Limb (tissue), 2 donors: ENCODE results near the gene PPP2R5B.

Experiments used
- DNase-seq, 2 donors: peaks; one replicate each; pipeline ENCODE4 v3.0.0-alpha.2; 2016; ENCODE audit errors: extremely low spot score in 2 of 2

Gene PPP2R5B

GRCh38 chr11:64928957-64929356 lies 4.5 kb downstream of the PPP2R5B start:
- no peak for DNase-seq

DNA sequence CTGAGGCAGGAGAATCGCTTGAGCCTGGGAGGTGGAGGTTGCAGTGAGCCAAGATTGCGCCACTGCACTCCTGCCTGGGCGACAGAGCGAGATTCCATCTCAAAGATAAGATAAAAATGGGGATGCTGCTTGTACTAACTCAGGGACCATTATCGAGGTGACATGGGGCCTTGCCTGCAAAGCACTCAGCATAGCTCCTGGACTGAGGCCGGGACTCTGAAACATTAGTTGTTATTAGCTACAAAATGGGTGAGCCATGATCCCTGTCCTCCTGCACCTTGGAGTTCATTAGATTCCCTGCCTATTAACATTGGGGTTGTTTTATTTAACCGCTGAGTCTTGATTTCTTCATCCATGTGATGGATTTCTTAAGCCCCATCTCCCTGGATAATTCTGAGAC lies 5.1 kb downstream of the PPP2R5B start:
- no peak for DNase-seq

DNA sequence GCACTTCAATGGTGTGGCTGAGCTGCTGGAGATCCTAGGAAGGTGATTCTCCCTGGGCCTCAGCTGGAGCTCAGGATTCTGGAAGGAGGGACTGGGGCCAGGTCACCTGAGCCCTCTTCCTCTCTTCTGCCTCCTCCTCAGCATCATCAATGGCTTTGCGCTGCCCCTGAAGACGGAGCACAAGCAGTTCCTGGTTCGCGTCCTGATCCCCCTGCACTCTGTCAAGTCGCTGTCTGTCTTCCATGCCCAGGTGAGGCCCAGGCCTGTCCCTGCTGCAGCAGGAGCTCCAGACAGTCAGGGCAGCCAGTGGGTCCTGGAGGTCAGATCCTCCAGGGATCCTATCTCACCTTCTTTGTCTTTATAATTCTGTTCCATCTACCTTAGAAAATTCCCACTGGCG lies 5.9 kb downstream of the PPP2R5B start:
- no peak for DNase-seq

DNA sequence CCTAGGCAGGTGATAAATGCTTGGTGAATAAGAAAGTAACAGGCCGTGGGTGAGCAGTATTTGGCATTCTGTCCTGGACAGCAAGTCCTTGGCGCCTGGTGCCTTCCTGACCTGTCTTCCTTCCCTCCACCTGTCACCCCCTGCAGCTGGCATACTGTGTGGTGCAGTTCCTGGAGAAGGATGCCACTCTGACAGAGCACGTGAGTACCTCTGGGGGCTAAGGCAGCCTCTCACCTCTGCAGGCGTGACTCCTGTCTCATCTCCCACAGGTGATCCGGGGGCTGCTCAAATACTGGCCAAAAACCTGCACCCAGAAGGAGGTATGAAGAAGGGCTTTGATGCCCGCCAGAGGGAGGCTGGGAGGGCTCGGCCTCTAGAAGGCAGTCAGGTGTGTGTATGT lies 6.8 kb downstream of the PPP2R5B start:
- DNase-seq = no peak

GRCh38 chr11:64932324-64932723 lies 7.8 kb downstream of the PPP2R5B start:
- no peak for DNase-seq

DNA sequence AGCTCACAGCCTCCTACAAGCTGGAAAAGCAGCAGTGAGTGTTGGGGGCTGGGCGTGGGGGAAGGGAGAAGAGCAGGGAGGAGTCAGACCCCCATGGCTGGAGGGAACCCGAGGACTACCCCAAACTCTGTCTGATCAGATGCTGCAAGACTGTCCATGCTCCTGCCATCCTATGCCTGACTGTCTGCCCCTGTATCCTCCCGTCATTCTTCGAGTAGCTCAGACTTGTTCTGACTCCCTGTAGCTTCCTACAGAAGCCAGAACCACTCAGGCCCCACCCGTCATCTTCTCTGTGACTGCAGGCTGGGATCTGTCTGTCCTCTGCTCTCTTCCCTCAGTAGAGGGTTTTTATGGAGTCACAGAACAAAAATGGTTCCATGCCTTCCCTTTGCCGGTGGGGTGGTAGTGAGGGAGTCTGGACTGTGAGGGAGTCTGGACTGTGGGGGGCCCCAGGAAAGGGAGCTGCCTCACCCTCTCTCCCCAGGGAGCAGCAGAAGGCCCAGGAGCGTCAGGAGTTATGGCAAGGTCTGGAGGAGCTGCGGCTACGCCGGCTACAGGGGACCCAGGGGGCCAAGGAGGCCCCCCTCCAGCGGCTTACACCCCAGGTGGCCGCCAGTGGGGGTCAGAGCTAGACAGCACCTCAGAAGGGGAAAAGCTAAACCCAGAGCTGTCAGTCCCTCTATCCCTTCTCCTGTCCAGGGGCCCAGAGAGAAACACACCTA lies 8.9 kb downstream of the PPP2R5B start:
- DNase-seq = no peak

DNA sequence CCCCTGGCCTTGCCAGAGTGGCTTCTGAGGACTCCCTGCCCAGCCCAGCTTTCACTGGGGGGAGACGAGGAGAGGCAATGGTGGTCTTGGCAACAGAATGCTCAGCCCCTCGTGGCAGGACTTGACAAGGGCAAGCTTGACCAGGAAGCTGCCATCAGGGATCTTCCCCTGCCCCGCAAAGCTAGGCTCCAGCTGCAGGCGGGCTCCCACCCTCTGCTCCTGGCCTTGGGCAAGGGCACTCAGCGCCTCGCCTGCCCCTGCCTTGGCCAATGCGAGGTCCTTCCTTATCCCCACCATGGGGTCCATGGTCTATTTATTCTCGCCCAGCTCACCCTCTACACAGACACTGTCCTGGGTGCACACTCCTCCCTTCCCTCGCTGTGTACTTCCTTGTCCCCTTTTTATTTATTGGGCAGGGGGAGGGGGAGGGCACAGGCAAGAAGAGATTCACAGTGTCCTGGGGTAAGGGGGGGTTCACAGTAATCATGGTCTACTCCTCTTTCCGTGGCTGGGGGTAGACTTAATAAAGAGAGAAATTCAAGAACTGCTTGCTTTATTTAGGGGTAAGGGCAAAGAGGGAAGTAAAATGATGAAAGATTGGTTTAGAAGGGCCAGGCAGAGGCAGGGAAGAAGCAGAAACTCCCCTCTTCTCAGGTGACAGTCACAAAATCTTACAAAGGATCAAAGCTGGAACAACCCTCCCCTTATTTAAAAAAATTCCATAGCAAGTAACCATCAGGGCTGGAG lies 9.6 kb downstream of the PPP2R5B start:
- no peak for DNase-seq

GRCh38 chr11:64934682-64935358 lies 10.3 kb downstream of the PPP2R5B start:
- DNase-seq = no peak

DNA sequence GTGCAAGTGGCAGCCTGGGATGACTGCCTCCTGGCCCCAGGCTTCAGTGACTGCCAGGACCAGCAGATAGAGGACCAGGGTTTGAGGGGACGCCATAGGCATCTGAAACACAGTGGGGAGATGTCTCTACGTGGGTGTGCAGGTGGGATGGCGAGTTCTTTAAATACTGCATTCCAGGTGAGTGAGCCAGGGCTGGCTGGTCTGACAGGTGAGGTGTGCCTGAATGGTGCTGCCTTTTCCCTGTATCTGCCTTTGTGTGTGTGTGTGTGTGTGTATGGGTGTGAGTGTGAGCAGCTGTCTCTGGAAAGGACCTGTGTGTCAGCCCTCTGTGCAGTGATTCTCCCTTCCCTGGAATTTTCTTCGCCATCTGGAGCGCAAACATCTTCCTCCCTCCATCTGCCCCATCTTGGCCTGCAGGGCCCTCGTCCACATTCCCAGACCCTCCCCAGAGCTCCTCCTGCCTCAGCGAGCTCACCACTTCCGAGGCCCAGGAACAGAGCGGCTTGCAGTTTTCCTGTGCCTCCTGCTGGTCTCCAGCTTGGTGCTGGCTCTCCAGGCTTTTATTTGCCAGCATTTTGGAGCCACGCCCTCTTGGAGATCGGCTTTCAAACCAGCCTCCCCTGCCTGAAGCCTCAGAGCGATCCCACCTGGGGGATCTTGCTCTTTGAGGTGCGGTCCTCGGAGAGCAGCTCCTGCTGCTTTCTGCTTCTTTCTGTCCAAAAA lies 11.0 kb downstream of the PPP2R5B start, which contains the start of gene GPHA2:
Gene GPHA2 (minus strand): TSS at position 535 of the 723 bp plus-strand sequence. CDS start 433 bp downstream, at position 102.
- DNase-seq = no peak

- no peak for DNase-seq
These were observed 12.1 kb downstream of the PPP2R5B start for GRCh38 chr11:64936539-64936938.

- no peak for DNase-seq
These were observed 22.8 kb downstream of the PPP2R5B start for GRCh38 chr11:64947208-64947814.

DNA sequence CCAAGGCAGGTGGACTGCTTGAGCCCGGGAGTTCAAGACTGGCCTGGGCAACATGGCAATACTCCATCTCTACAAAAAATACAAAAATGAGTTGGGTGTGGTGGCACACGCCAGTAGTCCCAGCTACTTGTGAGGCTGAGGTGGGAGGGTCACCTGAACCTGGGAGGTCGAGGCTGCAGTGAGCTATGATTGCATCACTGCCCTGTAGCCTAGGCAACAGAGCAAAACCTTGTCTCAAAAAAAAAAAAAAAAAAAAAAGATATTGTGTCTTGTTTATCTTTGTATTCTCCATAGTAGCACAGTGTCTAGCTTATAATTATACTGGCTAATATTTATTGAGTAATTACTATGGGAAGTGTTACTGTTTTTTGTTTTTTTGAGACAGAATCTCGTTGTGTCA lies 27.0 kb downstream of the PPP2R5B start:
- DNase-seq = no peak

GRCh38 chr11:64954201-64954600 lies 29.7 kb downstream of the PPP2R5B start:
- DNase-seq = no peak

DNA sequence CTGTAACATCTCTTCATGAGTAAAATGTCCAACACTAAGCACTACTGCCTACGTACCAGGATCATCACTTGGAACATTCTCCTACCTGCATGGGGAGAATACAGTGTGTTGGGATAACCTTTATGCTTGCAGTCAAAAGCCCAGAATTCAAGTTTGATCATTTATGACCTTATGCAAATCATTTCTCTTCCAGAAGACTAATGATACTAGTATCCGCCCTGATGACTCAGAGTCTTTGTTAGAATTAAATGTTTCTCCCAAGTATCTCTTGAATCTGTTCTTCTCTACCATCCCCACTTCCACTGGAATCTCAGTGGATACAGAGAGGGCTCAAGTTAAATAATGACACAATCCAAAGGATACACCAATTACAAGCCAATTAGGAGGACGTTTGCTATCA lies 35.0 kb downstream of the PPP2R5B start:
- DNase-seq = no peak

DNA sequence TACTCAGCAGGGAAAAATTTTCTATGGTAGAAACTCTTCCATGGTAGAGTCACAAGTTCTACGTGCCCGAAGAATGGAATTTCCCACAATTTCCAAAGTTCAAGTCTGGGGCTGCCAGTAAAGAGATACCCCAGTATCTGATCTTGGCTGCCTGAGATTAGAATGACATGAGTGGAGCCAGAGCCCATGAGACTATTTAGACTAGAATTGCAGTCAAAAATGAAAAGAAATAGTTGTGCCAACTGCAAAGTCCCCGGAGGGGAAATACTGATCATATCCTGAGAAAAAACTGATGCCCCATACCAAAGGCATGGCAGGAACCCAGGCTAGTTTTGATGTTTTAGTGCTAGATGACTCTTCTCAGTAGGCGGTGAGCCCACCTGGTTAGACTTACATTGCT lies 36.2 kb downstream of the PPP2R5B start:
- DNase-seq = no peak

DNA sequence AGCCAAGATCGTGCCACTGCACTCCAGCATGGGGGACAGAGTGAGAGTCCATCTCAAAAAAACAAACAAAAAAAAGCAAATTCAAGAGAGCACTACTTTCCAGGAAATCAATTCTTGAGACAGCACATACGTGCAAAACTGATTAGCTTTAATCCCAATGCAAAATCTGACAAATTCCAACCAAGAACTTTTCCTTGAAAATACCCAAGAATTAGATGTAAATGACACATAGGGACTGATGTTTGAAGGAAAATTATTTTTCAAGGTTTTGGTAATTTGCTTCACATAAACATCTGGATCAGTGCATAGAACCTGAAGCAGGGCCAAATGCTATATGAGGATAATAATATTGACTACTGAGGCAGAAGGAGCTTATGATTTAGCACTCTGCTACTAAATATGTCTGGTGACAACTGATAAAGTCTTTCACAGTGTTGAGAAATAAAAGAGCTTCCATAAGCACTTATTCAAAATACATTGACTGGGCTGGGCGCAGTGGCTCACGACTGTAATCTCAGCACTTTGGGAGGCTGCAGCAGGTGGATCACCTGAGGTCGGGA lies 38.7 kb downstream of the PPP2R5B start:
- no peak for DNase-seq

- no peak for DNase-seq
These were observed 42.9 kb downstream of the PPP2R5B start for GRCh38 chr11:64967375-64967774.

GRCh38 chr11:64969209-64969608 lies 44.7 kb downstream of the PPP2R5B start:
- no peak for DNase-seq

DNA sequence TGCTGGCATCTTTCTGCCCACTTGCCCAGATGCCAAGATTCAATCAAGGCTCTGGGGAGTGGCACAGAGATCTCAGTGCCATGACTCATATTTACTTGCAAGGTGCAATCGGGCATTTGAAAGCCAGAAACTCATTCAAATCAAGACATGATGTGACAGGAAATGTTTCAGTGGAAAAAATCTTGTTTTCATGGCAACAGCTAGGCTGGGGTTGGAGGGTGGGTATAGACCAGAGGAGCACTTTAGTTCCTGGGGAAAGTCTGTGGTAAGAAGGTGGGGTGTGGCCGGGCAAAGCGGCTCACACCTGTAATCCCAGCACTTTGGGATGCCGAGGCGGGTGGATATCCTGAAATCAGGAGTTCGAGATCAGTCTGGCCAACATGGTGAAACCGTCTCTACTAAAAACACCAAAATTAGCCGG lies 46.3 kb downstream of the PPP2R5B start:
- no peak for DNase-seq

DNA sequence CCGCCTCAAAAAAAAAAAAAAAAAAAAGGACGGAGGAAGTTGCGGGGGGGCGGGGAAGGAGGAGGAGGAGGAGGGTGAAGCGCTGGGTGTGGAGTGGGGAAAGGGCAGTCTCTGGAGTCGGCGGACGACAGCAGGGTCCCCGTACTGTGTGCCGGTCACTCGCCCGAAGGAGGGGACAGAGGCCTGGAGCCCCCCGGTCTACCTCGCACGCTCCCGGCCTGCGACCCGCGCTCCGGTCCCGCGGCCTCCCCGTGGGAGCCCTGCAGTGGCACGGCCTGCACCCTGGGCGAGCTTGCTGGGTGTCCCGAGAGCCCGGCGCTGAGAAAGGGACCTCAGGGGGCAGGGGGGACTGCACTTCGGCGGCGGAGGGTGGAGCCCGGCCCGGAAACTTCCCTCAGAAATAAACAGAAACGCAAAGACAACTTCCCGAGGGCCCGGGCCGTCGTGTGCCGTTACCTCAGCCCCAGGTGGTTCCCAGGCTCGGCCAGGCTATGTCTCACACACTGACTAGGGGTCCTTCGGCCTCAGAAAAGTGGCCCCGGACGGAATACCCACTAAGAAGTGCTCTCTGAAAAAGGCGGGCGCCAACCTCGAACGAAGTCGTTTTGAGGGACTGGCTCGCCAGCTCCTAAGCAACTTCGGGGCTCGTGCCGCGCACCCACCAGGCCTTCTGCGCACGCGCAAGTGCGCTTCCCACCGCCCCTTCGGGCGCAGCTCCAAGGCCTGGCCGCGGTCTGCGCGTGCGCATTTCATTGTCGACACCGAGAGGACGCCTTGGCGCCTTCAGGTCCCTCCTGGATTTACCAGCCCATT lies 47.1 kb downstream of the PPP2R5B start, which contains the start of gene MAJIN:
Gene MAJIN (minus strand): TSS at position 688 of the 813 bp plus-strand sequence. CDS start 12,703 bp downstream, outside the sequence.
- DNase-seq = peak; percentile 63 to 92
